ENCODE results near the gene KRTAP1-3. TPM values are rescaled to one million over a fixed set of nuclear protein-coding genes. Genes with fewer than 3 reads are reported as not detected.

The KRTAP1-3 gene
- total and polyA plus RNA-seq, 5 donors, result not detected

DNA sequence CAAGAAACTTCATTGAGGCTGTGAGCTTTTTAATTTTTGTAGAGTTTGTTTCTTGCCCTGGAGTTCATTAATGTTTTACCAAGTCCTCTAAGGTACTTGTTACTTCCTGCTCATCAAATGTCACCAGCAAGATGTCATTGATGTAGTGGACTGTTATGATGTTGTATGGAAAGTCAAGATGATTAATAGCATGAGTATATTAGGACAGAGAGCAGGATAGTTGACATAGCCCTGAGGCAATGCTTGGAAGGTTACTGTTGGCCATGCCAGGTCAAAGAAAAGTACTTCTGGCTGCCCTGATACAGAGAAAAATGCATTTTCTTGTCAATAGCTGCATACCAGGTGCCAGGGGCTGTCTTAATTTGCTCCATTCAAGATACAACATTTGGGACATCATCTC is 14.3 kb downstream of the KRTAP1-3 start:
- Histone ChIP-seq H3K27ac (ENCODE audit: low read length) (no peak overlapping the region), H3K27me3 (ENCODE audit: control insufficient read depth, insufficient read depth) (no peaks in the 10 kb centered on the region), H3K4me3 (ENCODE audit: low read length) (no peak overlapping the region), H3K4me1 (ENCODE audit: control insufficient read depth, insufficient read depth, low read length) (no peaks in the 10 kb centered on the region), H3K9me3 (ENCODE audit: control insufficient read depth, low read length) (no peaks in the 10 kb centered on the region)
- intact Hi-C loops (cut with DNase I), result no loop called here
- no peak for ATAC-seq
- DNase-seq, result no peak

DNA sequence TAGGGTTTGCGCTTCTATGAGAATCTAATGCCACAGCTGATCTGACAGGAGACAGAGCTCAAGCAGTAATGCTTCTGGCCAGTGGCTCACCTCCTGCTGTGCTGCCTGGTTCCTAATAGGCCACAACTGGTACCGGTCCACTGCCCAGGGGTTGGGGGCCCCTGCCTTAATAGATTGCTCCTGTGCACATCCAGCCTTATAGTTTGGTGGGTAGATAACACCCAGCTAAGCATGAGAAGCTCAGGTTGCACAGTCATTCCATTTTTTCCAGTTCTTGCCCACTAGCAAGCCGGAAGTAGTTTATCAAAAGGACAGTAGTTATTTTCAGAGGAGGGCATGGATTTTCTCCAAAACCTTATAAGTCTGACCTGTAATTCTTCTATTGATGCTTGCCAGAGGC is 15.3 kb downstream of the KRTAP1-3 start:
- WGBS, result 90% methylated on average over 3 of the region's 3 CpGs

DNA sequence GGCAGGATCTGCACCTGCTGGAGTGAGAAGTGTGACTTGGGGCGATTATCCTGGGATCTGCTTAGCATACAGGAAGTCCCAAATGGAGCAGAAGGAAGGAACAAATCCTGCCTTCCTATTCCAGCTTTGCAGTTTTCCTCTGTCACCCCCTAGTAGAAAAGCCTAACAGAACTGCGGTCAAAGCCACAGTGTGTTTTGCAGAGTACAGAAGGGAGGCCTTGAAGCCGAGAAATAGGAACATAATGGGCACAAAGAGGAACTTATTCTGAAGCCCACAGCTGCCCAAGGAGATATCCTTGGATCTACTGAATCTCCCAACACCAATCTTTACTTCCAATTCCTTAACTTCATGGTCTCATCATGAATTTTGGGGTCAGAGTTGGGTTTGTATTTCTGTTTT is 16.1 kb downstream of the KRTAP1-3 start:
- no peak overlapping the region for H3K27ac ChIP-seq (ENCODE audit: low read length)
- no peaks in the 10 kb centered on the region for H3K9me3 ChIP-seq (ENCODE audit: control insufficient read depth, low read length)
- no peaks in the 10 kb centered on the region for H3K4me1 ChIP-seq (ENCODE audit: control insufficient read depth, insufficient read depth, low read length)
- ATAC-seq (no peak), DNase-seq (no peak)
- WGBS, result 77% methylated on average over 3 of the region's 3 CpGs
- H3K27me3 ChIP-seq (ENCODE audit: control insufficient read depth, insufficient read depth), result no peaks in the 10 kb centered on the region
- intact Hi-C loops (cut with DNase I), result no loop called here
- no peak overlapping the region for H3K4me3 ChIP-seq (ENCODE audit: low read length)

More for the DNA sequence above, 15.3 kb downstream of the KRTAP1-3 start:
- no peak for ATAC-seq
- Histone ChIP-seq H3K27ac (ENCODE audit: low read length) (no peak overlapping the region), H3K4me1 (ENCODE audit: control insufficient read depth, insufficient read depth, low read length) (no peaks in the 10 kb centered on the region), H3K27me3 (ENCODE audit: control insufficient read depth, insufficient read depth) (no peaks in the 10 kb centered on the region), H3K9me3 (ENCODE audit: control insufficient read depth, low read length) (no peaks in the 10 kb centered on the region), H3K4me3 (ENCODE audit: low read length) (no peak overlapping the region)
- intact Hi-C loops (cut with DNase I), result no loop called here
- no peak for DNase-seq

DNA sequence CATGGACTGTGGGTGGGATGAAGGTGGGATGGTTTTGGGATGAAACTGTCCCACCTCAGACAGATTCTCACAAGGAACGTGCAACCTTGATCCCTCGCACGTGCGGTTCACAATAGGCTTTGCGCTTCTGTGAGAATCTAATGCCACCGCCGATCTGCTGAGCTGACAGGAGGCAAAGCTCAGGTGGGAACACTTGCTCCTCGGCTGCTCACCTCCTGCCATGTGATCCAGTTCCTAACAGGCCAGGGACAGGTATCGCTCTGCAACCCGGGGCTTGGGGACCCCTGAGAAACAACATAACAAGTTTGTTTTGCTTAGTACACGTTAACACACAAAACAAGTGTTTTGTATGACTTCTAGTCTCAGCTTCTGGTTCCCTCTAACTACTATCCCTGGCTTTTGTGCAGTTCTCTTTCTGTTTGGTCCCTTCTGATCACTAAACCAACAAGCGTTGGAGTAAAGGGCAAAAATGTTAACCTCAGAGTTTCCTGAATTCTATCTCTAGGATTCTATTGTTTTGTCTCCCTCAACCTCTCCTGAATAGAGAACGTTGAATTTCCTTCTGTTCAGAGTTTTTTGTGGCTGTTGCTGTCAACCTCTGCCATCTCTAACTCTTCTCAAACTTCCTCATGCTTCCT is 18.0 kb downstream of the KRTAP1-3 start:
- H3K9me3 ChIP-seq (ENCODE audit: control insufficient read depth, low read length), result no peaks in the 10 kb centered on the region
- DNase-seq, result no peak
- 78% methylated on average over 13 of the region's 13 CpGs for WGBS
- no peaks in the 10 kb centered on the region for H3K4me1 ChIP-seq (ENCODE audit: control insufficient read depth, insufficient read depth, low read length)
- no peak overlapping the region for H3K4me3 ChIP-seq (ENCODE audit: low read length)
- intact Hi-C loops (cut with DNase I), result no loop called here
- H3K27ac ChIP-seq (ENCODE audit: low read length), result no peak overlapping the region
- H3K27me3 ChIP-seq (ENCODE audit: control insufficient read depth, insufficient read depth), result no peaks in the 10 kb centered on the region
- no peak for ATAC-seq

DNA sequence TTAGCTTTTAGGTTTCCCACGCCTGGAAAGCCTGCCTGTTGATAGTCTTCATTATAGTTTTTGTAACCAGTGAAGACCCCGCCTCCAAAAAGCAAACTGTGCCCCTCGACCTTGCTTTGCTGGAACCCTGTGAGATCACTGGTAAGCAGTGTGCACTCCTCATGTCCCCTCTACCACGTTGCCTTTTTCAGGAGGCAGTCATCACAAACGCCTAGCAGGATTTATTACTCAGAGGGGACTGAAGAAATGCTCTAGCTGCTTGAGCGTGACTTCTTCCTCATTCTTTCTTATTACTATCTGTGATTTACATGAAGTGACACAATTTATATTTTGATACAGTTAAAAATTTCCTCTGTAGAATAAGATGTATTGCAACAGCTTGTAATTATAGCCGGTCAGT is 19.2 kb downstream of the KRTAP1-3 start:
- intact Hi-C loops (cut with DNase I), result no loop called here
- 64% methylated on average over 7 of the region's 7 CpGs for WGBS
- DNase-seq, result no peak
- no peaks in the 10 kb centered on the region for H3K4me1 ChIP-seq (ENCODE audit: control insufficient read depth, insufficient read depth, low read length)
- no peak overlapping the region for H3K27ac ChIP-seq (ENCODE audit: low read length)
- no peak for ATAC-seq
- no peaks in the 10 kb centered on the region for H3K27me3 ChIP-seq (ENCODE audit: control insufficient read depth, insufficient read depth)
- H3K4me3 ChIP-seq (ENCODE audit: low read length), result no peak overlapping the region
- H3K9me3 ChIP-seq (ENCODE audit: control insufficient read depth, low read length), result no peaks in the 10 kb centered on the region

DNA sequence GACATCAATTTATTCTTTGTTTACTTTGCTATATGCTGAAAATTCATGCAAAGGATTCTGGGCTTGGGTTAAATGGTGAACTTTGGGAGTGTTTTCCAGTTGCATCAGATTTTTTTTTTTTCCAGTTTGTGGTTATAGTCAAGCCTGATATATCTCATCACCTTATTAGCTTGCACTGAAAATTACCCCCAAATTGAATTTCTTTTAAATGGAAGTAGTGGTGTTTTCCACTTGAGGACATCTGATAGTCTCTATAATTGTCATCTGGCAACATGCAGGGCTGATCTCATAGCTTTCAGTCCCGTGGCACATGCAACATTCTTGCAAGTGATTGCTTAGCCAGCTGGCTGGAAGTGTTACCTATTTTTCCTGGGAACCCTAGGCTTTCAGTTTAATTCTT is 21.1 kb downstream of the KRTAP1-3 start:
- Histone ChIP-seq H3K4me3 (ENCODE audit: low read length) (no peak overlapping the region), H3K9me3 (ENCODE audit: control insufficient read depth, low read length) (no peaks in the 10 kb centered on the region), H3K27me3 (ENCODE audit: control insufficient read depth, insufficient read depth) (no peaks in the 10 kb centered on the region), H3K4me1 (ENCODE audit: control insufficient read depth, insufficient read depth, low read length) (no peaks in the 10 kb centered on the region), H3K27ac (ENCODE audit: low read length) (no peak overlapping the region)
- WGBS, result 15% methylated on average over 1 of the region's 1 CpG
- intact Hi-C loops (cut with DNase I), result no loop called here
- DNase-seq, result no peak
- no peak for ATAC-seq

DNA sequence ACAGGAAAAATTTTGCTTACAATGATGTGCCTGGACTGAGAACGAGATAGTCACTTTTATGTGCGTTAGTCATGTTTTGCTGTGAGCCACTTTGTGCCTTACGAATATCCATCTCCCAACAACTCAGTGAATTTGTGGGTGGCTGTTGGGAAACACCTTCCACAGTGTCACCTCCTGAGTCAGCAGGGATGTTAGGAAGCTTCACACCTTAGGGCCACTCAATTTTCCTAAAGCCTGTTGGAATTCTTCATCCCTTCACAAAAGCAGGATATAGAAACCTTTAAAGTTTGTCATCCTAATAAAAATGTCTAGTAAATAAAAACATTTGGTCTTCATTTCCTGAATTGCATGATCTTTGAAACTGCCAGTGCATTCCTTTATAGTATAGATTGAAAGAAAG is 21.5 kb downstream of the KRTAP1-3 start:
- DNase-seq, result no peak
- WGBS, result 79% methylated on average over 3 of the region's 3 CpGs

DNA sequence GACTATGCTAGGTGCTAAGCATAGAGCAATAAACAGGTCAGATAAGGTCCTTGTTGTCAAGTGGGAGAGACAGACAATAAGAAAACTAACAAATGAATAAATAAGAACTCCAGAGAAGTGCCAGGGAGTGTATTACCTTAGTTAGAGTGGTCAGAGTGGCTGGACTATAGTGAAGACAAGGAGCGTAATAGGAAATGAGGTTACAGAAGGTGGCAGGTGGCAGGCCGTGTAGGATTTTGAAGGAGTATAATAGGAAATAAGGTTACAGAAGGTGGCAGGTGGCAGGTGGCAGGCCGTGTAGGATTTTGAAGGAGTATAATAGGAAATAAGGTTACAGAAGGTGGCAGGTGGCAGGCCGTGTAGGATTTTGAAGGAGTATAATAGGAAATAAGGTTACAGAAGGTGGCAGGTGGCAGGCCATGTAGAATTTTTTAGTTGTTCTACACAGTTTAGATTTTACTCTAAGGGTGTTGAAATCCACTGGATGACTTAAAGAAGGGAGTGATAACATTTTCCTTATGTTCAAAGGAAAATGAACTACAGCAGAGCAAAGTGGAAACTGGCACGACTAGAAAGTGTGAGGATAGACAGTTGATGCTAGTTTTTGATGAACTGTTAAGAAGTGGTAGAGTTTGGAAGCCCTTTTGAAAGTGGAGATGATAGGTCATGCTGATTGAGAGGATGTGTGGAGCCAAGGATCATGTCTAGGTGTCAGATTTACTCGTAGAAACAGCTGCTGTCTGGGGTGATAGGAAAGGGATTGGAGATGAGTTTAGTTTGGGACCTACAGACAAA is 22.2 kb downstream of the KRTAP1-3 start:
- Histone ChIP-seq H3K4me3 (ENCODE audit: low read length) (no peak overlapping the region), H3K27me3 (ENCODE audit: control insufficient read depth, insufficient read depth) (no peaks in the 10 kb centered on the region), H3K4me1 (ENCODE audit: control insufficient read depth, insufficient read depth, low read length) (no peaks in the 10 kb centered on the region), H3K27ac (ENCODE audit: low read length) (no peak overlapping the region), H3K9me3 (ENCODE audit: control insufficient read depth, low read length) (no peaks in the 10 kb centered on the region)
- intact Hi-C loops (cut with DNase I), result no loop called here
- ATAC-seq (no peak), DNase-seq (no peak)
- whole genome bisulfite sequencing, result 59% methylated on average over 6 of the region's 6 CpGs

More for the DNA sequence above, 21.5 kb downstream of the KRTAP1-3 start:
- Histone ChIP-seq H3K27me3 (ENCODE audit: control insufficient read depth, insufficient read depth) (no peaks in the 10 kb centered on the region), H3K9me3 (ENCODE audit: control insufficient read depth, low read length) (no peaks in the 10 kb centered on the region), H3K4me3 (ENCODE audit: low read length) (no peak overlapping the region), H3K27ac (ENCODE audit: low read length) (no peak overlapping the region), H3K4me1 (ENCODE audit: control insufficient read depth, insufficient read depth, low read length) (no peaks in the 10 kb centered on the region)
- no peak for ATAC-seq
- intact Hi-C loops (cut with DNase I), result no loop called here

DNA sequence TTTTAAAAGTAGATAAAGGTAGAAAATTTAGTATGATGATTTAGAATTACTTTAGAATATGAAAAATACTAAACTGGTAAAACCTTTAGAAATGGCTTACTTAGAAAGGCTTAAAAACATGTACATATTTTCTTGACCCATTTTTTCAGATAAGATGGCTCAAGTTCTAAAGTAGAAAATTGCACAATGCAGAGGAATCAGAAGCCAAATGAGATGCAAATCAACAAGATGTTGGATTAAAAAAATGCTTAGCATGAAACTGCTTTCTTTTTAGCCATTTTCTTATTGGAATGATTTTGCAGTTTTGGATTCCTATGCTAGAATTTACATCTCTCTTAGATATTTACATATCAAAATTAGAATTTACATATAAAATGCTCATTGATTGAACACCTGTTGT is 24.2 kb downstream of the KRTAP1-3 start:
- Histone ChIP-seq H3K27ac (ENCODE audit: low read length) (no peak overlapping the region), H3K4me1 (ENCODE audit: control insufficient read depth, insufficient read depth, low read length) (no peaks in the 10 kb centered on the region), H3K9me3 (ENCODE audit: control insufficient read depth, low read length) (no peaks in the 10 kb centered on the region), H3K4me3 (ENCODE audit: low read length) (no peak overlapping the region), H3K27me3 (ENCODE audit: control insufficient read depth, insufficient read depth) (no peaks in the 10 kb centered on the region)
- ATAC-seq, result no peak
- DNase-seq, result no peak
- intact Hi-C loops (cut with DNase I), result no loop called here

DNA sequence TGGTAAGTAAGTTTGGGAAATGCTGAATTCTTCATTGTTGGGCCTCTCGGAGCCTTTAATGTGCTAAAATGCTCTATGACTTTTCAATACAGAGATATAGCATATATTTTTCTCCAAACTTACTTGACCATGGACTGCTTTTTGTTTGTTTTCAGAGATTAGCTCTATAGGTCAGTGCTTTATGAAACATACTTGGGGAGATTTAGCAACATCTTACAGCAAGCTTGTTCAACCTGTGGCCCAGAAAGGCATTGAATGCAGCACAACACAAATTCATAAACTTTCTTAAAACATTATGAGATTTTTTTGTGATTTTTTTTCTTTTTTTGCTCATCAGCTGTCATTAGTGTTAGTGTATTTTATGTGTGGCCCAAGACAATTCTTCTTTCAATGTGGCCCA is 24.7 kb downstream of the KRTAP1-3 start:
- H3K4me3 ChIP-seq (ENCODE audit: low read length), result no peak overlapping the region
- 78% methylated on average over 1 of the region's 1 CpG for WGBS
- H3K9me3 ChIP-seq (ENCODE audit: control insufficient read depth, low read length), result no peaks in the 10 kb centered on the region
- H3K4me1 ChIP-seq (ENCODE audit: control insufficient read depth, insufficient read depth, low read length), result no peaks in the 10 kb centered on the region
- intact Hi-C loops (cut with DNase I), result no loop called here
- ATAC-seq (no peak), DNase-seq (no peak)
- no peak overlapping the region for H3K27ac ChIP-seq (ENCODE audit: low read length)
- no peaks in the 10 kb centered on the region for H3K27me3 ChIP-seq (ENCODE audit: control insufficient read depth, insufficient read depth)

DNA sequence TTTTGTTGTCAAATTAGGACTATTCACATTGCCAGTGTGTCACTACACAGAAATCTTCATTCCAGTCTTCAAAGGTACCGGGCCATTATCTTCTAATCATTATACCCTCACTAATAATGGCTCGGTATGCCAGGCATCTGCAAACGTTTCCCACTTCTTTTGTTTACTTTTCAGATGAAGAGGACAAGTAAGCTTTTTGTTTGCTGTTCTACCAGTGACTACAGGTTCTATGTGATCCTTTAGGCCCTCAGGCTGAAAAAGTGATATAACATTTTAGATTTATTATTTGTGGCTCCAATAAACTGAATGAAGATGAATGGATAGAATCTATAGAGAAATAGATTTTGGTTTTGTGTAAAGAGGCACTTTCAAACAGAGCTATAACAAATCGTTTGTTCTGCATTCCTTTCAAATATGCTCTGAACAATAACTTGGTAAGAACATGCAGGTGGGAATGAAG is 25.3 kb downstream of the KRTAP1-3 start:
- Histone ChIP-seq H3K9me3 (ENCODE audit: control insufficient read depth, low read length) (no peaks in the 10 kb centered on the region), H3K4me1 (ENCODE audit: control insufficient read depth, insufficient read depth, low read length) (no peaks in the 10 kb centered on the region), H3K4me3 (ENCODE audit: low read length) (no peak overlapping the region), H3K27me3 (ENCODE audit: control insufficient read depth, insufficient read depth) (no peaks in the 10 kb centered on the region), H3K27ac (ENCODE audit: low read length) (no peak overlapping the region)
- intact Hi-C loops (cut with DNase I), result no loop called here
- ATAC-seq, result no peak
- no peak for DNase-seq
- WGBS, result 47% methylated on average over 4 of the region's 4 CpGs
